Activated CD4-positive, alpha-beta T cell treated with anti-CD3 and anti-CD28 coated beads, Interleukin-2, Interleukin-4, amounts not matched to agents 100 ng/mL and 50 ng/mL, durations not matched to agents 16 hours and 8 hours (primary cell): ENCODE data around the gene CD68.

Experiments
- DNase-seq: peaks from one replicate; pipeline ENCODE4 v3.0.0-alpha.2; 2020; ENCODE audit warnings: low spot score

CD68 gene

GRCh38 chr17:7559320-7560171, 19.9 kb upstream of the CD68 start:
- DNase-seq: no peak

GRCh38 chr17:7560172-7561027, 19.0 kb upstream of the CD68 start:
- DNase-seq: peak; percentile 66

GRCh38 chr17:7561028-7561575, 18.3 kb upstream of the CD68 start:
- peak; percentile 91 for DNase-seq

GRCh38 chr17:7561589-7562207, 17.7 kb upstream of the CD68 start, which contains the start of gene SENP3:
TSS of gene SENP3 (plus strand) at chr17:7561919. CDS start at chr17:7563077, 1,158 bp downstream.
- peak; percentile 91 for DNase-seq

- no peak for DNase-seq
Measured at GRCh38 chr17:7562208-7562605, 17.2 kb upstream of the CD68 start.

GRCh38 chr17:7563115-7563869, 16.1 kb upstream of the CD68 start:
- DNase-seq: no peak

GRCh38 chr17:7569571-7569970, 9.9 kb upstream of the CD68 start:
- no peak for DNase-seq

GRCh38 chr17:7570351-7570750, 9.1 kb upstream of the CD68 start:
- no peak for DNase-seq

GRCh38 chr17:7572338-7572587, 7.2 kb upstream of the CD68 start:
- no peak for DNase-seq

- peak; percentile 100 for DNase-seq
Measured at GRCh38 chr17:7572588-7573323, 6.7 kb upstream of the CD68 start.

GRCh38 chr17:7573324-7574080, 5.9 kb upstream of the CD68 start:
- DNase-seq: peak; percentile 89

GRCh38 chr17:7574176-7574953, 5.1 kb upstream of the CD68 start:
- no peak for DNase-seq

- no peak for DNase-seq
Measured at GRCh38 chr17:7575481-7575883, 4.0 kb upstream of the CD68 start.

GRCh38 chr17:7575959-7576358, 3.5 kb upstream of the CD68 start:
- no peak for DNase-seq

GRCh38 chr17:7576432-7576937, 3.0 kb upstream of the CD68 start:
- DNase-seq: no peak

GRCh38 chr17:7577327-7578199, 1.9 kb upstream of the CD68 start:
- DNase-seq: no peak

GRCh38 chr17:7579834-7580603, 581 bp downstream of the CD68 start:
- no peak for DNase-seq
